Caki2 (cell line): Measurements from ENCODE around the gene FRMD4A. TPM values are rescaled to one million over a fixed set of nuclear protein-coding genes. Genes with fewer than 3 reads are reported as not detected.
"Not testable (repeated sequence)": the region's sequence is repeated elsewhere in the genome, so short reads cannot be mapped to it uniquely, and the experiment has no call there.

Experiments
- DNase-seq: peaks from one replicate; pipeline ENCODE4 v3.0.0-alpha.2; 2015; ENCODE audit warnings: low read depth
- in situ Hi-C: cut with HindIII; loops from 2 replicates; pipeline ENCODE4 v1.10.0; 2016; ENCODE audit warnings: low sequenced_read_pairs, low pct_unique_long_range_greater_than_20kb, mixed read lengths
- total RNA-seq: library from RNA; depleted of rRNA; stranded (reverse); fragments of >200 nt; shearing (Covaris generic); gene quantifications from 2 replicates; pipeline ENCODE4 v1.2.3, GENCODE V29; 2014; ENCODE audit warnings: low replicate concordance

The FRMD4A gene
- total RNA-seq, 1 experiment from 2014 or later, result 3.8 TPM

DNA sequence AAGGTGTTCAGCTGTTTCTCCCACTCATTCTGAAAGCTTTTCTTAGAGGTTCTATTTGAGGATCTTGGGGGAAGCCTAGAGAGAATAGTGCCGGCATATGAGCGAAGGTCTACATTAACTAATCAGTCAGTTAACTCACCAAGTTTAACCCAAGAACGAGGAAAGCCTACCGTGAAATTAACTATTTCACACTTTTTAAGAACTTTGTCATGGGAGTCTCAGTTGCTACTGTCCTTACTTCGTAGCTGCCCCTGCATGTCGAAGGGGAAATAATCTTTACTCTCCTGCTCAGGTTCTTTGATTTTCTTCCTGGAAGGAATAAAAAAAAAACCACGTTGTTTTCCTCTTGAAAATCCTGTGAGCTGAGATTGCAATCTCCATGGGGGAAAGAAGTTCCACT is 115.1 kb downstream of the FRMD4A start:
- in situ Hi-C loops, result no loop called here
- no peak for DNase-seq

DNA sequence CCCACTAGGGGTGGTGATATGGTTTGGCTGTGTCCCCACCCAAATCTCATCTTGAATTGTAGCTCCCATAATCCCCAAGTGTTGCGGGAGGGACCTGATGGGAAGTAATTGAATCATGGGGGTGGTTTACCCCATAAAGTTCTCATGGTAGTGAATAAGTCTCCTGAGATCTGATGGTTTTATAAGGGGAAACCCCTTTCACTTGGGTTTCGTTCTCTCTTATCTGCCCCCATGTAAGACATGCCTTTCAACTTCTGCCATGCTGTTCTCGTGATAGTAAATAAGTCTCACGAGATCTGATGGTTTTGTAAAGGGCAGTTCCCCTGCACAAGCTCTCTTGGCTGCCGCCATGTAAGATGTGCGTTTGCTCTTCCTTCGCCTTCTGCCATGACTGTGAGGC is 117.0 kb downstream of the FRMD4A start:
- in situ Hi-C loops, DNase-seq: not testable (repeated sequence)

DNA sequence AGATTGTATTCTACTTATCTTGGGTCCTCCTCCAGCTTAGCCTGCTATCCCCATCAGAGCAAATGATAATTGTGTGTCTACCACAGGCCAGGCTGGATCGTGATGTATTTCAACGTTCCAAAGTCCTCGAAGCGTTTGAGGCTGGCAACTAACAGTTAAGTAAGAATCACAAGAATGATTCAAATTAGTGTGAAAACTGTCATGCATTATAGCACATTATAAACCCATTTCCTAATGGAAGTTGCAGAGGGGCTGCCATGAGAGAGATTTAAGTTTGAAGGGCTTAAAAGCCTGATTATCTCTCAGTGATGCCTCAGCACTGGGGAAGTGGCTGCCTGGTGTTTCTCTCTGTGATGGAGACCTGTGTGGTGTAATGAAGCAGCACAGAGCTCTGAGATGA is 119.1 kb downstream of the FRMD4A start:
- in situ Hi-C loops, result no loop called here
- DNase-seq, result no peak

DNA sequence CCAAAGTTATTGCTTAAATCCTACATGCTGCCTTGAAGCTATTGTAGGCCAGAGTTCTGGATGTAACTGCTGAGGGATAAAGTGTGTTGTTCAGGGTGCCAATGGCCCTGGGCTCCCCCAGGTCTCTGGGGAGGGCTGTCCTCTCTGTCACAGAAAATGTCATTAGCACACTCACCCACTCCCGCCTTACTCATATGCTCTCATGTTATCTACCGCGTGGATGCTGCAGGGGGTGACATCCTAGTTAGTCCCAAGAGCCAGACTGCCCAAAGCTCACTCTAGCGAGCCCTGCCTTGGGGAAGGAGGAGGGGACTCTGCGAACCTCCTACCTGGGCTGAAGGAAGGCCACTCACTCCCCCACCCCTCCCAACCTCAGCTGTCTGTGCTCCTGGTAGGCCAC is 122.5 kb downstream of the FRMD4A start:
- no peak for DNase-seq
- in situ Hi-C loops, result no loop called here

DNA sequence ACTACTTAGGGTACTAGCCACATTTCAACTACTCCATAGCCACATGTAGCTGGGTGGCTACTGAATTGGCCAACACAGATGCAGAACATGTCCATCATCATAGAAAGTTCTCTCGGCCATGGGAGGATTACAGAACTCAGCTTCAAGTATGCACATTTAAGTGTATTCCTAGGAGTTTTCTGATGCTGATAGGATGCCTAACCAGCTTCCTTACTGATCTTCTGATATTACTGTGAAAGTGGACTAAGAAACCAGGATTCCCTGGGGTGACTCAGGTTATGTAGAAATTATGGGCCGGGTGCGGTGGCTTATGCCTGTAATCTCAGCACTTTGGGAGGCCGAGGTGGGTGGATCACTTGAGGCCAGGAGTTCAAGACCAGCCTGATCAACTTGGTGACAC is 125.5 kb downstream of the FRMD4A start:
- in situ Hi-C loops, result no loop called here

DNA sequence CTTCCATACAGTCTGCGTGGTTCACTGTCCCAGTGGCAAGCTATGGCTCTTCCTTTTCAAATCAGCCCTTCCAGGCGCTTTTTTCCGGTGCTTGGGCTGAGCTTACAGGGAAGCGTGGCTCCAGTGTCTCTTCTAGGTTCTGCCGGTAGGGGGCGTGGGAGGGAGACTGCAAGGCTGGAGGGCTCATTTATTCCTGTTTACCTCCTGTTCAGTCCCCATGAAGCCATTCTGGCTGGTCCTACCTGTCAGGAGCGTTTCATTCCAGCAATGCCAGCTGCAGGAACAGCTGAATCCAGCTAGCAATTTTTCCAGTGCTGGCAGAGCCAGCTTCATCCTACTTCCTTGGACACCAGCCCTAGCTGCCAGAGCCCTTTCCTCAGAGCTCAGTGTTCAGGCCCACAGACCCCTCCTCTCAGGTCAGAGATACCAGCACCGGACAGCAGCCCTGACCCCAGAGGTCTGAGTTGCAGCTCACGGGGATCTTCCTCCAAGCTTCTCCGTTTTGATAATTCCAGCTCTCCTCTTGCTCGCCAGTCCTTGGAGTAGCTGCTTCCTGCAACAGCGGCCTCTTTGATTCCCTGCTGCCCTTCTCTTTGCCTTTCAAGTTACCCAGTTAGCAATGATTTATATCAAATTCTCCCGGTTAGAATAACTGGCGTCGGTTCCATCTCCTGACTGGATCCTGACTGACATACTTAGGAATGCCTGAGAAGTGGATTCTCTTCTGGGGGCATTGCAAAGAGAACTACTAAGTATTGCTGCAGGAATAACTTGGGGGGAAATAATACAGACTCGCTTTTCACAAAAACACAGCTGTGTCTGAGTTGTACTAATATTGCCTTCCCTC is 129.8 kb downstream of the FRMD4A start:
- in situ Hi-C loops, result no loop called here
- DNase-seq, result no peak

More for the DNA sequence above, 125.5 kb downstream of the FRMD4A start:
- DNase-seq, result no peak

DNA sequence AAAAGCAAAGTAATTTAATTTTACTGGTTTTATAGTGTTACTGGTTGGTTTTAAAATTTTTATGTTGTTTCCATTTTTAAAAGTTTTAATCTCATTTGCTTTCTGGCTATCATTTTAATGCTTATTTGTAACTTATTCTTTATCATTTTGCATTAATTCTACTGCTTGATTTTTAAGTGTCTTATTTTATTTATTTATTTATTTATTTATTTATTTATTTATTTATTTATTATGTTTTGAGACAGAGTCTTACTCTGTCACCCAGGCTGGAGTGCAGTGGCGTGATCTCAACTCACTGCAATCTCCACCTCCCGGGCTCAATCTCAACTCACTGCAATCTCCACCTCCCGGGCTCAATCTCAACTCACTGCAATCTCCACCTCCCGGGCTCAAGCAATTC is 131.6 kb downstream of the FRMD4A start:
- DNase-seq, in situ Hi-C loops: not testable (repeated sequence)

DNA sequence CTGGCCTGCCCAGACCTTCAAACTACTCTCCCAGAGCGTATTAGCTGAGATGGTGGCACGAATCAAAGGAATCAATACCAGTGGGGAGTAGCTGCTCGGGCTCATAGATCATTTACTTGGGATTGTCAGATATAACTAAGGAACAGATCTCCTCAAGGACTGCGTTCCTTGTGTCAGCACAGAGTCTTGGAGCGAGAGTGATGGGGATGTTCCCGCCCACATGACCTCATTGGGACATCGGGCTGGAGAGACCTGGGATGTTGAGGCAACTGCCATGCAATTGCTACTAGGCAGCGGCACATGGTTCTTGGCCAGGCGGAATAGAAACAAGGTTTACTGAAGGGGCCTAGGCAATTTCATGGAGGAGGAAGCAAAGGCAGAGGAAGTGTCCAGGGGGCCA is 132.6 kb downstream of the FRMD4A start:
- in situ Hi-C loops, result no loop called here
- DNase-seq, result no peak

DNA sequence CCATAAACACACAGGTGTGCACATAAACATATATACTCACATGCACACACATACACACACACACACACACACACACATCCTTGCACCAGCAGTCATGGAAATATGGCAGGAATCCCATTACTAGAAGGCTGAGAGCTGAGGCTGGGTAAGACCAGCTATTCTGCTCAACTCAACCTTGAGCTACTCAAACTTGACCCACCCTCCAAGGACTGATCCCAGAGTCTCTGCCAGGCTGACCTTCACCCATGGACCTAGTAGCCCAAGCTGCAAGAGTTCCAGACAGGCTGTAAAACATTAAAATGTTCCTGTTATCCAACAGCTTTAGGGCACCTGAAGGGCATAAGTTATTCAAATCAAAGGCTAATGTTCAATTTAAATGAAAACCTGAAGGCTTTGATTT is 134.6 kb downstream of the FRMD4A start:
- no peak for DNase-seq
- in situ Hi-C loops, result no loop called here

DNA sequence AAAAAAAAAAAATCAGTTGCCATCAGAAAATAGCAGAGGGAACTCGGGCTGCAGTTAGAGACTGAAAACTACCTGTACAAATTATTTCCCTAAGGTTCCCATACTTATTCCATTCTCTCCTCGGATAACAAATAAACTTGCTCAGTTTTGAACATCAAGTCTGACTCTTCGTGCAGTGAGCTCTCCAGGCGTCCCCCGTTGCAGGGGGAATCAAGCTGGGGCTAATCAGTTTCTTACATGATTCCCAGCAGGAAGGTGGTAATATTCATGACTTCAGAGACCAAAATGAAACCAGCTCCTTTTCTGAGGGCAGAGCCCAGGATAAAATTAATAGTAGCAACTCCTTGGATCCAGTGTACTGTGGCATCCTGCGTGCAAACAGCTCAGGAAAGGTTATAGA is 135.3 kb downstream of the FRMD4A start:
- in situ Hi-C loops, result no loop called here
- DNase-seq, result no peak

DNA sequence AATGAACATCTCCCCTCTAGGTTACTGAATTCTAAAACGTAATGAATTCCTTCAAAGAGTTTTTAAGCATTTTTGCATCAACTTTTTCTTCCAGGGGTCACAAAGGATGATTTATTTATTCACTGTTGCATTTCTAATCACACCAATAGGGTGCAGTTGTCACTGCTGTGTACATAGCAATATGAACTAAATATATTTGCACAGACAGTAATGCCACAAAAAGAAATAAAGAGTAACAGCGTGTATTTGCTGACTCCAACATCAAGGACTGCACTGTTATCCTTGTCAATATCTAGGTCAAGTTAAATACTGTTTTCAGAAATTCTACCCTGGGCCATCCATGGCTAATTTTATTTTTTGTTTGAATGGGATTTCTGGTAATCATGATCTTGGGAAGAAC is 138.0 kb downstream of the FRMD4A start:
- in situ Hi-C loops, result no loop called here
- DNase-seq, result no peak

DNA sequence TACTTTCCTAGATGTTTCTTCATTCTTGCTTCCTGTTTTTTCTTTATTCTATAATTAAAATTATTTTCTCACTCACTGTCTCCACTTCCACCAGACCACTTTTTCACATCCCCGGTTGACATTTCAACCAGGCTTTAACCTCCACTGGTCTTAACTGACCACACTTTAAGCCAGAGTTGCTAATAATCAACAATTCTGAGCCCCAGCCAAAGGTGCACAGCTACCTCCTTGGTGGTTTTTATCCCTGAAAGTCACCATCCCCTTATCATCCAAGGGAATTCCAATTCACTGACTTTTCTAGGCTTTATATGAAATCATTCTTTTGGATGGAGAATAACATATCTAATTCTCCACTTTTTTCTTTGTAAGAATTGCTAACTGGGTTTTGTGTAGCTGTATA is 138.9 kb downstream of the FRMD4A start:
- in situ Hi-C loops, result no loop called here

DNA sequence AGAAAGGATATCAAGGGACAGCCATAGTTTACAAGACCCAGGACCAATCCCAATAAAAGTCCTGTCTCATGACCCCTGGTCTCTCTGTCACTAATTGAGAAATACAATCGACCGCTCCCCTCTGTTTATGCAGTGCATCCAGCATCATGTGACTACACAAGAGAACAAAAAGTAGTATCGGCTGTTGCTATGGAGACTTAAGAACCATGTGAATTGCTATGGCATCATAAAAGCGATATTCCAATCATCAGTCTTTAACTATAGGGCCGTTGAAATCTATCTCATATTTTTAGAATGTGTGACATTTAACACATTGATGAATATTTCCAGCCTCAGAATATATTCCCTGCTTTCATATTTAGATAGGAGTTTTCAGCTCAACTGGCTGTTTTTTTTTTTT is 139.3 kb downstream of the FRMD4A start:
- no peak for DNase-seq
- in situ Hi-C loops, result no loop called here

More for the DNA sequence above, 138.9 kb downstream of the FRMD4A start:
- no peak for DNase-seq

DNA sequence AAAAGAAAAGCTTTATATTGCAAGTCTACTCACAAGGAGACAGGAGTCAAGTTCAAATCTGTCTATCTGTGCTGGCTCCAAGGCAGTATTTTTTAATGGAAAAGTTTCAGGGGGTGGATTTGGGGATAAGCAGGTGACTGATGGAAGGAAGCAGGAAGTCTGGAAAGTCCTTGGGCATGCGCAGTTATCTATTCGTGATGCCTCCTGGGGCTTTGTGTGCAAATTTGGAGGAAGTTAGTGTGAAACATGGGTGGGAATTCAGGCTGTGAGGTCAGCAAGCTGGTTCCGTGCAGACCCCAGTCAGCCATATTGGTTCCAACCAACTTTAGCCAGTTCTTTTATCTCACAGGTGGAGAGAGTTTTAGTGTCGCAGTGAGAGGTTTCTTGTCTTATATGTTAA is 140.0 kb downstream of the FRMD4A start:
- DNase-seq, result no peak
- in situ Hi-C loops, result no loop called here

DNA sequence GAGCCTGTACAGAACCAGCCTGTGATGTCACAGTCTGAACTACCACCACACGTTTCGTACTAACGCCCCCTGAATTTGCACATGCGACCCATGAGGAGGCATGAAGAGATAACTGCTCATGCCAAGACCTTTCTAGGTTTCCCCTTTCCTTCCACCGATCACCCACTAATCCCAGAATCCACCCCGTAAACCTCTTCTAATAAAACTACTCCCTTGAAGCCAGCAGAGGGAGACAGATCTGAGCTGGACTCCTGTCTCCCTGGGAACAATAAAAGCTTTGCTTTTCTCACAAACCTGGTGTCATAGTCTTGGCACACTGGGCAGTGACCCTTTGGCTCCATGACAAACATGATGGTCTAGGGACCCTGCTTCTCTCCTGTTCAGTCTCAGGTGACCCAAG is 144.5 kb downstream of the FRMD4A start:
- in situ Hi-C loops, result loop anchor here (10.0 kb wide), 1 partner anchor 129 kb away; no protein-coding TSS in a partner anchor
- no peak for DNase-seq

DNA sequence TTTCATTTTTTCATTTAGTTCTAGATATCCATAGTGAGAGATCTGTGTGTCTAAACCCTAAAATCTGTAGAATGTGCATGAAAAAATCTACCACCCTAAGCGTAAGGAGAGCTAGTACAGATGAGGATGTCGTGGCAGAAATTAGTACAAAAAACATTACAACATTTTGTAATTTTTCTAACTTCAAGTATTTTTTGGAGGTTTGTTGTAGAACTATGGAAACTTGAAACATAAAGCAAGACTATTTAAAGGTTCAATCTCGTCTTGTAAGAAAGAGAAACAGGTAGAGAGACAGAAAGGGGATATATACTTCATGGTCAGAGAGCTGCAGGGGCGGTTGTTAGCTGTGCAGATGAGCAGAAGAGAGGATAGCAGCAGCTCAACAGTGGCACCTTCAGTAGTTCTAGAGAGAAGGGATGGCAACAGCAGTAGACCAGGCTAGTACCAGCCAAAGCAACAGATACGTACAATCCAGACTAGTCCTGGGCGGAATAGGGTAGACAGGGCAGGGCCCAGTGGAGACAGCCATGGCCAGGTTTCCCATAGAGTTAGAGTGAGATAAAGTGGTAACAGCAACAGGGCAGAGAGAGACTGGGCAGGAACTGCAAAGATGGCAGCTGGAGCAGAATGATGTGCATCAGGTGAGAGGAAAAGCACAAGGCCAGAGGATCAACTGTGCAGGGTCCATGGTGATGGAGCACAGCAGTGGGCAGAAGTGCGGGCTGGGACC is 145.2 kb downstream of the FRMD4A start:
- in situ Hi-C loops, result loop anchor here (10.0 kb wide), 1 partner anchor 129 kb away; no protein-coding TSS in a partner anchor

DNA sequence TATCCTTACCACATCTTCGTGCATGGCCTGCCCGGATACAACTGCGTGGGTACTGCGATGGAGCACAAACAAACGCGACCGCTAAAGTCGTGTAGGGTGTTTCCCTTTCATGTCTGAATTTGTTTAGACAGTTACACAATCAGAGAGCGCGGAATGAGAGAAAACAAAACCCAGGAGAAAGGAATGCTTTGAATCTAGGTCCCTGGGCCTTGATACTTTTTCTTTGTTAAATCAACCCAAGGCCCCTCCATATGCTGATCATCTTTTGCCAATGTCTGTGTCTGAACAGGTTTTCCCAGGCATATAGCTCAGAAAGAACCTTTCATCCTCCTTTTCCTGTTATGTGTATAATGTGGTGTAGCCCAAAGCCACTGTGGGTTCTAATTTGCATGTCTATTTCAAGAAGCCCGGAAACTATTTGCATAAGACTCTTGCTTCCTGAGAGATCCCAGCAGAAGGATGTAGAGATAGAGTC is 145.8 kb downstream of the FRMD4A start:
- in situ Hi-C loops, result loop anchor here (10.0 kb wide), 1 partner anchor 130 kb away; no protein-coding TSS in a partner anchor
- DNase-seq, result peak; percentile 27

More for the DNA sequence above, 145.2 kb downstream of the FRMD4A start:
- DNase-seq, result peak; percentile 76

DNA sequence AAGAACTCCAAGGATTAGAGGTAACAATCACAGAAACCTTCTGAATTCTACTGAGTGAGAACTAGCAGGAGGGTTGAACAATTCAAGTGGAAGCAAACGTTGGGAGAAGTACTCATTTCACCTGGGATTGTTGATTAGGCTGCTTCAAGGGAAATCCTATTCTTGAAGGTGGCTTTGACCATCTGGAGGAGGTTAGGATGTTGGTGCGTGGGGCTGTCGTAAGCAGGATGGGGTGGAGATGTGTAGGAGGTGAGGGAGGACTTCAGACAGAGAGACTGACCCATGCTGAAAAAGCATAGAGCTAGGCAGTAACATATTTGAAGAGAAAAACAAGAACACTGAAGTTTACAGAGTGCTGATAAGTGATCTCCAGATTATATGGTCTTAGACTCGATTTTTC is 147.9 kb downstream of the FRMD4A start:
- DNase-seq, result no peak
- in situ Hi-C loops, result loop anchor here (10.0 kb wide), 1 partner anchor 132 kb away; no protein-coding TSS in a partner anchor

DNA sequence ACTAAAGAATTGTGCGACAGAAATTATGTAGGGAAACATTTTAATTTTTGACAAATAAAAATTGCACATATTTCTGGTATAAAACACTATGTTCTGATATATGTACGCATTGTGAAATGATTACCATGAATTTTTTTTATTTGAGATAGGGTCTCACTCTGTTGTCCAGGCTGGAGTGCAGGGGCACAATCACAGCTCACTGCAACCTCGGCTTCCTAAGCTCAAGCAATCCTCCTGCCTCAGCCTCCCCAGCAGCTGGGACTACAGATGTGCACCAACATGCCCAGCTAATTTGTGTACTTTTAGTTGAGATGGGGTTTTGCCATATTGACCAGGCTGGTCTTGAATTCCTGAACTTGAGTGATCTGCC is 149.2 kb downstream of the FRMD4A start:
- in situ Hi-C loops, result loop anchor here (10.0 kb wide), 1 partner anchor 133 kb away; no protein-coding TSS in a partner anchor

More for the DNA sequence above, 149.2 kb downstream of the FRMD4A start:
- DNase-seq, result no peak
